IMR-90 (cell line): Measurements from ENCODE around the gene RBMXL3. TPM values are rescaled to one million over a fixed set of nuclear protein-coding genes. Genes with fewer than 3 reads are reported as not detected.

ENCODE experiments used
- ATAC-seq: fragments of 200-7000 bp; cut with Tn5 transposase; 2 replicates; pipeline ENCODE4 v1.9.1; 2020; ENCODE audit warnings: low read depth, mild to moderate bottlenecking, moderate library complexity
- BruUV-seq: library from RNA; stranded (reverse); fragments of 400-500 nt; replicated peaks from 2 replicates; lab custom pipeline; 2021; lab: Mats Ljungman, UMichigan
- CTCF ChIA-PET: fragments of 300-600 bp; formaldehyde crosslinking; extraction: SDS; loops from one replicate; lab custom pipeline; 2021; ENCODE audit warnings: antibody characterized with exemption; lab: Yijun Ruan, JAX
- POLR2A ChIA-PET: fragments of 300-600 bp; sonication (Branson Sonifier 250); formaldehyde crosslinking; loops from one replicate; lab custom pipeline; 2022; ENCODE audit warnings: antibody characterized with exemption; ENCODE audit not compliant: unreplicated experiment; lab: Charles Lee
- DNase-seq: peaks from one replicate; pipeline ENCODE4 v3.0.0; 2013
- H2AFZ ChIP-seq: replicated peaks from 2 replicates; pipeline ENCODE3; 2013; ENCODE audit warnings: low read length, mild to moderate bottlenecking; ENCODE audit not compliant: poor library complexity
- H2AK5ac ChIP-seq: 2 replicates; pipeline ENCODE4 v1.6.1; 2013; ENCODE audit warnings: low read depth, low read length, inconsistent platforms
- H2AK9ac ChIP-seq: replicated peaks from 2 replicates; pipeline ENCODE3; 2013; ENCODE audit warnings: mild to moderate bottlenecking, low read depth, low read length, moderate library complexity; ENCODE audit not compliant: poor library complexity
- H2BK120ac ChIP-seq: 2 replicates; pipeline ENCODE4 v1.6.1; 2013; ENCODE audit warnings: low read depth, low read length, inconsistent platforms
- H2BK15ac ChIP-seq: 3 replicates; pipeline ENCODE4 v1.6.1; 2013; ENCODE audit warnings: low read depth, low read length, inconsistent platforms
- H2BK20ac ChIP-seq: 2 replicates; pipeline ENCODE4 v1.6.1; 2013; ENCODE audit warnings: low read depth, mild to moderate bottlenecking, inconsistent platforms, low read length, moderate library complexity
- H2BK5ac ChIP-seq: 2 replicates; pipeline ENCODE4 v1.6.1; 2013; ENCODE audit warnings: mild to moderate bottlenecking, low read depth, low read length, inconsistent platforms; ENCODE audit not compliant: poor library complexity, severe bottlenecking
- H3K14ac ChIP-seq: replicated peaks from 2 replicates; pipeline ENCODE4 v1.6.1; 2013; ENCODE audit warnings: low read depth, low read length, inconsistent platforms
- H3K18ac ChIP-seq: 2 replicates; pipeline ENCODE4 v1.6.1; 2013; ENCODE audit warnings: low read depth, low read length, control low read depth
- H3K23ac ChIP-seq: 2 replicates; pipeline ENCODE4 v1.6.1; 2013; ENCODE audit warnings: low read depth, low read length, inconsistent platforms
- H3K27ac ChIP-seq: 2 replicates; pipeline ENCODE4 v1.5.1; 2013; ENCODE audit warnings: mild to moderate bottlenecking, control low read depth, low read length; ENCODE audit not compliant: insufficient read depth
- H3K27me3 ChIP-seq: 2 replicates; pipeline ENCODE4 v1.6.1; 2013; ENCODE audit warnings: low read length; ENCODE audit not compliant: control insufficient read depth, insufficient read depth
- H3K36me3 ChIP-seq: 2 replicates; pipeline ENCODE4 v1.6.1; 2013; ENCODE audit warnings: low read length, mixed read lengths; ENCODE audit not compliant: control insufficient read depth, insufficient read depth
- H3K4ac ChIP-seq: 2 replicates; pipeline ENCODE4 v1.6.1; 2013; ENCODE audit warnings: low read depth, low read length, inconsistent platforms
- H3K4me1 ChIP-seq: 2 replicates; pipeline ENCODE4 v1.6.1; 2013; ENCODE audit warnings: low read length, mixed read lengths; ENCODE audit not compliant: control insufficient read depth, insufficient read depth
- H3K4me2 ChIP-seq: 2 replicates; pipeline ENCODE4 v1.6.1; 2013; ENCODE audit warnings: low read depth, mild to moderate bottlenecking, control low read depth, low read length, moderate library complexity
- H3K4me3 ChIP-seq: 2 replicates; pipeline ENCODE4 v1.5.1; 2013; ENCODE audit warnings: low read depth, mild to moderate bottlenecking, control low read depth, low read length, moderate library complexity; ENCODE audit not compliant: insufficient read depth
- H3K56ac ChIP-seq: 2 replicates; pipeline ENCODE4 v1.6.1; 2013; ENCODE audit warnings: low read length, inconsistent platforms; ENCODE audit not compliant: insufficient read depth; ENCODE audit errors: extremely low read depth
- H3K79me1 ChIP-seq, 2 experiments: 2 replicates each; pipeline ENCODE4 v1.6.1; 2013; ENCODE audit warnings: low read length in 2 of 2, inconsistent platforms in 1 of 2, low read depth in 1 of 2
- H3K9ac ChIP-seq: 2 replicates; pipeline ENCODE4 v1.6.1; 2013; ENCODE audit warnings: low read depth, low read length, control low read depth
- H3K9me1 ChIP-seq: 2 replicates; pipeline ENCODE4 v1.6.1; 2013; ENCODE audit warnings: low read length, inconsistent platforms; ENCODE audit not compliant: insufficient read depth
- H3K9me3 ChIP-seq: 2 replicates; pipeline ENCODE4 v1.6.1; 2013; ENCODE audit warnings: low read length; ENCODE audit not compliant: control insufficient read depth, insufficient read depth
- H4K20me1 ChIP-seq: 2 replicates; pipeline ENCODE4 v1.6.1; 2013; ENCODE audit warnings: low read length, inconsistent platforms; ENCODE audit not compliant: insufficient read depth
- H4K5ac ChIP-seq: 2 replicates; pipeline ENCODE4 v1.6.1; 2013; ENCODE audit warnings: mild to moderate bottlenecking, low read depth, low read length, control low read depth
- H4K8ac ChIP-seq, 2 experiments: 2 replicates each; pipeline ENCODE4 v1.6.1; 2013; ENCODE audit warnings: low read depth in 2 of 2, low read length in 2 of 2, control low read depth in 1 of 2, inconsistent platforms in 1 of 2
- H4K91ac ChIP-seq: 2 replicates; pipeline ENCODE4 v1.6.1; 2013; ENCODE audit warnings: low read depth, low read length, inconsistent platforms; ENCODE audit not compliant: insufficient read depth
- BHLHE40 ChIP-seq: fragments of 150-350 bp; IDR thresholded peaks from 2 replicates; pipeline ENCODE4 v1.6.1; 2016; ENCODE audit warnings: mild to moderate bottlenecking, low read depth, low read length
- CEBPB ChIP-seq: IDR thresholded peaks from 2 replicates; pipeline ENCODE4 v1.6.1; 2012; ENCODE audit warnings: low read depth, low read length, improper control_type of control experiment
- CHD1 ChIP-seq: IDR thresholded peaks from 2 replicates; pipeline ENCODE4 v1.6.1; 2012; ENCODE audit warnings: low read depth, low read length, improper control_type of control experiment
- ELK1 ChIP-seq: fragments of 150-350 bp; IDR thresholded peaks from 2 replicates; pipeline ENCODE4 v1.6.1; 2016; ENCODE audit warnings: low read depth, mild to moderate bottlenecking, low read length, moderate library complexity, borderline replicate concordance
- FOS ChIP-seq: fragments of 150-350 bp; IDR thresholded peaks from 2 replicates; pipeline ENCODE4 v1.6.1; 2016; ENCODE audit warnings: low read depth, low read length
- MAFK ChIP-seq: IDR thresholded peaks from 2 replicates; pipeline ENCODE4 v1.6.1; 2012; ENCODE audit warnings: low read depth, low read length, improper control_type of control experiment
- MAZ ChIP-seq: IDR thresholded peaks from 2 replicates; pipeline ENCODE4 v1.6.1; 2012; ENCODE audit warnings: low read depth, mild to moderate bottlenecking, low read length, improper control_type of control experiment, moderate library complexity, borderline replicate concordance
- MXI1 ChIP-seq: IDR thresholded peaks from 2 replicates; pipeline ENCODE4 v1.6.1; 2012; ENCODE audit warnings: low read depth, mild to moderate bottlenecking, low read length, moderate library complexity, borderline replicate concordance
- RAD21 ChIP-seq: IDR thresholded peaks from 2 replicates; pipeline ENCODE4 v1.6.1; 2012; ENCODE audit warnings: low read length, improper control_type of control experiment
- RFX5 ChIP-seq: IDR thresholded peaks from 2 replicates; pipeline ENCODE4 v1.8.0; 2012; ENCODE audit warnings: low read depth, mild to moderate bottlenecking, low read length, moderate library complexity
- SMC3 ChIP-seq: fragments of 150-350 bp; IDR thresholded peaks from 2 replicates; pipeline ENCODE4 v1.6.1; 2016; ENCODE audit warnings: low read depth, mild to moderate bottlenecking, antibody characterized with exemption, low read length, moderate library complexity
- WGBS, 2 experiments: methylation state at CpG; one replicate each; pipeline versions ENCODE4 v1.1.5 to v1.1.7; 2013; ENCODE audit warnings: missing lambda C conversion rate in 2 of 2; ENCODE audit not compliant: insufficient read length in 1 of 2; ENCODE audit errors: extremely low coverage in 2 of 2; 5-methylcytosine and 5-hydroxymethylcytosine counted together
- dilution Hi-C: fragments of 300-500 bp; cut with HindIII; formaldehyde crosslinking; loops from one replicate; pipeline ENCODE4 v1.14.3; 2018; ENCODE audit warnings: low sequenced_read_pairs; ENCODE audit not compliant: unreplicated experiment
- in situ Hi-C: fragments of 300-500 bp; cut with MboI; formaldehyde crosslinking; loops from 3 replicates; pipeline ENCODE4 v1.14.3; 2019; ENCODE audit warnings: low sequenced_read_pairs, inconsistent platforms, mixed read lengths
- intact Hi-C: fragments of 100-400 bp; cut with micrococcal nuclease; formaldehyde crosslinking; loops from 2 replicates; pipeline ENCODE4 v1.10.0; 2022
- polyA plus RNA-seq, 3 experiments: library from polyadenylated mRNA; depleted of rRNA; stranded (reverse); fragments of >200 nt; gene quantifications; 2 replicates each; pipeline ENCODE4 v1.2.3, GENCODE V29; 2012; ENCODE audit warnings: low replicate concordance in 1 of 3
- total RNA-seq: library from RNA; depleted of rRNA; stranded (reverse); fragments of >200 nt; gene quantifications from 2 replicates; pipeline ENCODE4 v1.2.3, GENCODE V29; 2012
- TF ChIP-seq, protein P1 (sequence below): conservative IDR thresholded peaks from 2 replicates; pipeline ENCODE4 v1.5.1; 2012; ENCODE audit warnings: mild to moderate bottlenecking, low read depth, low read length, improper control_type of control experiment

Gene RBMXL3
- total and polyA plus RNA-seq, 2 of the 4 experiments (the other 2 are of a cell fraction): not detected

DNA sequence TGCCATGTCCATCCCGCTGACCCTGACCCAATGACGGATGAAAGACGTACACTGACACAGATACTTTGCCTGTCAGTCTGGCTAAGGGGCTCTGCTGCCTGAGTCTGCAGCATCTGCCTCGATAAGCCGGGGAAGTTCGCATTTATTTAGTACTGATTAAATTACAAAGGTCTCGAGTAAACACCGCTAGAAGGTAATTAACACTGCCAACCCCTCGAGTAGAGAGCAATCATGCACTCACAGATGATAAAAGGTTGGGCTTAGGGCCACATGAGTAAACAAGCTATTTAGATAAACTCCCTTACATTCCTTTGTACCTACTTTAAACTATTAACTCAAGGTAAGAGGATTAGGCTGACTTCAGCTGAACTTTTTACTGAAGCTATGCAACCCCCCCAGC, 16.0 kb upstream of the RBMXL3 start:
- DNase-seq: no peak
- H3K27ac ChIP-seq: no peak overlapping the region
- no peak overlapping the region for H2AK5ac ChIP-seq
- no peak overlapping the region for H3K4me3 ChIP-seq
- H3K4me2 ChIP-seq: no peak overlapping the region
- H3K9ac ChIP-seq: no peak overlapping the region
- dilution Hi-C loops (no loop called here), in situ Hi-C loops (no loop called here), intact Hi-C loops (no loop called here)
- H3K4me1 ChIP-seq: no peaks in the 10 kb centered on the region; the same call in 1 of the 2 replicates
- no peak overlapping the region for H4K8ac ChIP-seq
- no peak overlapping the region for H2BK20ac ChIP-seq
- no peak overlapping the region for H3K4ac ChIP-seq
- no peak overlapping the region for H4K91ac ChIP-seq
- no peaks in the 10 kb centered on the region for H3K9me1 ChIP-seq
- H3K23ac ChIP-seq: no peak overlapping the region
- no peak overlapping the region for H4K5ac ChIP-seq
- H3K27me3 ChIP-seq: no peaks in the 10 kb centered on the region
- ATAC-seq: no peak
- H4K20me1 ChIP-seq: no peaks in the 10 kb centered on the region
- no peaks in the 10 kb centered on the region for H3K9me3 ChIP-seq
- no peak overlapping the region for H2BK120ac ChIP-seq
- POLR2A ChIA-PET: no interaction called here
- no CpG with 5 or more reads among the region's 9 CpGs for whole genome bisulfite sequencing, 2 experiments
- no peak overlapping the region for H2BK5ac ChIP-seq
- CTCF ChIA-PET: no interaction called here
- H3K36me3 ChIP-seq: no peaks in the 10 kb centered on the region
- TF ChIP-seq MAFK (no peak), ELK1 (no peak), CEBPB (no peak), BHLHE40 (no peak), FOS (no peak), SMC3 (no peak), MXI1 (no peak), RAD21 (no peak), CHD1 (no peak), MAZ (no peak), RFX5 (no peak)
- TF ChIP-seq, protein P1, sequence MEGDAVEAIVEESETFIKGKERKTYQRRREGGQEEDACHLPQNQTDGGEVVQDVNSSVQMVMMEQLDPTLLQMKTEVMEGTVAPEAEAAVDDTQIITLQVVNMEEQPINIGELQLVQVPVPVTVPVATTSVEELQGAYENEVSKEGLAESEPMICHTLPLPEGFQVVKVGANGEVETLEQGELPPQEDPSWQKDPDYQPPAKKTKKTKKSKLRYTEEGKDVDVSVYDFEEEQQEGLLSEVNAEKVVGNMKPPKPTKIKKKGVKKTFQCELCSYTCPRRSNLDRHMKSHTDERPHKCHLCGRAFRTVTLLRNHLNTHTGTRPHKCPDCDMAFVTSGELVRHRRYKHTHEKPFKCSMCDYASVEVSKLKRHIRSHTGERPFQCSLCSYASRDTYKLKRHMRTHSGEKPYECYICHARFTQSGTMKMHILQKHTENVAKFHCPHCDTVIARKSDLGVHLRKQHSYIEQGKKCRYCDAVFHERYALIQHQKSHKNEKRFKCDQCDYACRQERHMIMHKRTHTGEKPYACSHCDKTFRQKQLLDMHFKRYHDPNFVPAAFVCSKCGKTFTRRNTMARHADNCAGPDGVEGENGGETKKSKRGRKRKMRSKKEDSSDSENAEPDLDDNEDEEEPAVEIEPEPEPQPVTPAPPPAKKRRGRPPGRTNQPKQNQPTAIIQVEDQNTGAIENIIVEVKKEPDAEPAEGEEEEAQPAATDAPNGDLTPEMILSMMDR: no peak
- no TSS peak for BruUV-seq
- H3K56ac ChIP-seq: no peak overlapping the region
- no peak overlapping the region for H2AFZ ChIP-seq
- H2BK15ac ChIP-seq: no peak overlapping the region
- H3K79me1 ChIP-seq: no peaks in the 10 kb centered on the region
- H2AK9ac ChIP-seq: no peak overlapping the region
- no peak overlapping the region for H3K14ac ChIP-seq
- H3K18ac ChIP-seq: no peak overlapping the region
